HG02588 (cell line): ENCODE data around the gene IL24.
"Not testable (repeated sequence)": the region's sequence is repeated elsewhere in the genome, so short reads cannot be mapped to it uniquely, and the experiment has no call there.

Experiments used
- ATAC-seq: cut with Tn5 transposase; IDR thresholded peaks from one replicate; pipeline ENCODE4 v1.9.1; 2021; ENCODE audit warnings: mild to moderate bottlenecking, moderate library complexity; ENCODE audit not compliant: unreplicated experiment

The IL24 gene

DNA sequence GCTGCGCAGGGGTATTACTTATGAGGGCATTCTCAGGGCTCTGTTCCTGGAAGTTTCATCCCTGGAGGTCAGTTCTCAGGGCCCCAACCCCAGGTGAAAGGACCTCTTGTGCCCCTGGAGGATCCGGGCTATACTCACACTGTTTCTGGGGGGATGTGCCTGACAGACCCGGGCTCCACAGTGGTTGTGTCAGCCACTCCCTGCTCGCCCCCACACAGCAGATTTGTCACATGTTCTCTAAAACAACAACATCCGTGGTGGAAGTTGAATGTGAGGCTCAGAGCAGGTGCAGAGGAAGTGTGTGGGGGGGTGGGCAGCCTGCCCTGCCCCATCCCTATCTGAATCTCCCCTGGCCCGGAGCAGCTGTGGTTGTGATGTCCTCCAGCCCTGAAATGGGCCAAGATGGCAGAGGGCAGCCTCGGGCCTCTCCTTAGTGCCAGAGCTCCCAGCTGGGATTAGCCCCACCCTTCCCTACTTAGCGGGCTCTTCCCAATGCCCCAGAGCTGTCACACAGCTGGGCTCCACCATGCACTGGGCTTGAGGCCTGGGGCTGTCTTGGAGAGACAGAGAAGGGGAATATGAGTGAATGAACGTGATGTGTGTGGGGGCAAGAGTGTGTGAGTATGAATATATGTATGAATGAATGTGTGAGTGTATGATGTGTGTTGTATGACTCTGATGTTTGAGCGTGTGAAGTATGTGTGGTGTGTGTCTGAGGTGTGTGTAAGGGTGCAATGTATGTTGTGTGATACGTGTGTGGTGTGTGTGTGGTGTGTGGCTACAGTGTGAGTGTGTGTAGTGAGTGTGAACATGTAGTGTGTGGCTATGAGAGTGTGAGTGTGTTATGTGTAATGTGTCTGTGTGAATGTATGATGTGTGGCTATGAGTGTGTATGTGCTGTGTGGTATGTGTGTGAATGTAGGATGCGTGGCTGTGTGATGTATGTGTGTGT lies 26.0 kb downstream of the IL24 start:
- ATAC-seq, result peak; percentile 47

- not testable (repeated sequence) for ATAC-seq
Measured at GRCh38 chr1:206923961-206924557, 26.8 kb downstream of the IL24 start.

GRCh38 chr1:206924592-206925105 lies 27.4 kb downstream of the IL24 start:
- ATAC-seq, result peak; percentile 17

- ATAC-seq, result peak; percentile 41
Measured at GRCh38 chr1:206925106-206925736, 28.0 kb downstream of the IL24 start.

GRCh38 chr1:206926286-206926685 lies 29.0 kb downstream of the IL24 start:
- no peak for ATAC-seq

GRCh38 chr1:206929524-206929923 lies 32.3 kb downstream of the IL24 start:
- ATAC-seq, result no peak

- peak; percentile 79 for ATAC-seq
Measured at GRCh38 chr1:206930210-206930798, 33.1 kb downstream of the IL24 start.

GRCh38 chr1:206931709-206932108 lies 34.5 kb downstream of the IL24 start:
- ATAC-seq, result no peak

DNA sequence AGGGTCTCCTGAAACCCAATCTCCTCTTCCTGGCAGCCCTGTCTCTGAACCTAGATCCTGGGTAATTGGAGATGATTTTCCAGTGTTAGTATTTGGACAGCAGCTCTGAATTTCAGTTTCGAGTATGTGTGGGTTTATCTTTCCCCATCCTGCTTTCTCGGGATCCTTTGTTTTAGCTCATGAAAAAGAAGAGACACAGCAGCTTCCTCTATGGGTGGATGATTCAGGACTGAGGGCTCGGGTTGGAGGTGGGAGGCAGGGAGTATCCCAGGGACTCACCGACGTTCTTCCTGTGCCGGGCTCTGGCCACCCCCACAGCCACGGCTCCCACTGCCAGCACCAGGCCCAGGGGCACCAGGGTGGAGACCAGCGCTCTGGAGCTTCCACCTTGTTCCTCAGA lies 34.9 kb downstream of the IL24 start:
- no peak for ATAC-seq

GRCh38 chr1:206933333-206933945 lies 36.2 kb downstream of the IL24 start:
- no peak for ATAC-seq

GRCh38 chr1:206935491-206936067 lies 38.3 kb downstream of the IL24 start:
- no peak for ATAC-seq

- ATAC-seq, result no peak
Measured at GRCh38 chr1:206937425-206937824, 40.2 kb downstream of the IL24 start.

DNA sequence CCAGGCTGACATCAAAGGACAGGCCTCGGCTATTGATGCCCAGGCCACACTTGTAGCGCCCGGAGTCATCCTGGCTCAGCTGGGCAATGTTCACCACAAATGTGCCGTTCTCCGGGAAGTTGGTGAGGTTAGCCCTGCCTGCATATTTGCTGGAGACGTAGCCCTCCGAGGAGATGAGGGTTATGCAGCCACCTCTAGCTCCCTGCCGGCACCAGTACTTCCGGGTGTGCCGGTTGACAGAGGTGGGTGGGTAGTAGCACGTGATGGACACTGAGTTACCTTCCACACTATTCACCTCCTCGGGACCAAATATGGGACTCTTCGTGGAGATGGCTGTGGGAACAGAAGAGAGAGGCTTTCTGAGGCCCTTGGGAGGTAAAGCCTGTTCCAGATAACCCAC lies 41.9 kb downstream of the IL24 start:
- no peak for ATAC-seq

- ATAC-seq, result no peak
Measured at GRCh38 chr1:206939841-206940587, 42.8 kb downstream of the IL24 start.

- ATAC-seq, result no peak
Measured at GRCh38 chr1:206940588-206940936, 43.3 kb downstream of the IL24 start.

DNA sequence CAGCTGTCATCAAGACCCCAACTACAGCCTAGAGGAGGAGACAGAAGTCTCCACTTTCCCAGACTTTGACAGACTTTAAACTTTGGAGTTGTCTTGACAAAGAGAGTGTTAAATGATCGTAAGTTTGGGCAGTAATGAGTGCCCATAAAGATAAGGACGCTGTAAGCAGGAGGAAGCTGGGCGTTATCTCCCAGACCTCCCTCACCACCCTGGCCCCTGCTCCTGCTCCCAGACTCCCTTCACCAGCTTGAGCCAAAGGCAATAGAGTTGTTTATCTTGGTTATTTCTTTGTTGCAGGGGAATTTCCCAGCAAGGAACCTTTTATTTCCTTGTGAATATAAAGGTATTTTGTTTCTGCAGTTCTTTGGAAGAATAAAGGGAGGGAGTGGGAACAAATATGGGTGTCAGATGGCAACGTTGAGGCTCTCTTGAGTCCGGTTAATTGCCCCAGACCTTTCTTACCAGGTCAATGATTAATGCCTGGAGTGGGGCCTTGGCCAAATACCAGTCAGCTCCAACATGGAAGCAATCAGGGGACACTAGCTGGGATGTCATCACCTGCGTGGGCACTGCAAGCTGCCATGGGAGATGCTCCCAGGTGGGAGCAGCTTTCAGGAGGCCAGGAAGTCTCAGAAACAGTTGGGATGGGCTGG lies 44.6 kb downstream of the IL24 start:
- ATAC-seq, result no peak

- no peak for ATAC-seq
Measured at GRCh38 chr1:206944703-206945102, 47.5 kb downstream of the IL24 start.

- no peak for ATAC-seq
Measured at GRCh38 chr1:206945779-206946178, 48.5 kb downstream of the IL24 start.

DNA sequence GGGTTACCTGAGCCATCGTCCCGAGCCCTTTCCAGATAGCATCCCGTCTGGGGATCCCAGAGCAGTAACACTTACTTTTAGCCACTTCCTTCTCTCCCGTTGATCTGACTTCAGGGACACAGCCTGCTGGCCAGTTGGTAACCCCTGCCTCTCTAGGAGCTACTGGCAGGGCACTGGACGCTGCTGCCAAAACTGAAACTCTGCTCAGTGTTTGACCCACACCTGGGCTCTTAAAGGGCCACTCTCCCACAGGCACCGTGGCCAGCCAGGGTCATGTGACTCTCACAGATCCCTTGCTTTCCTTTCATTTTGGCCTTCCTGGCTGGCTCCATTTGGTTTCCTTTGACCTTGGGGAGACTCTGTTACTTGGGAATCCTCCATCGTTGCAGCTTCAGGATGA lies 49.0 kb downstream of the IL24 start, which contains the start of gene PIGR:
Gene PIGR, minus strand, starts transcription at position 206 of the 400 bp plus-strand sequence. CDS start 5,935 bp downstream, outside the sequence.
- no peak for ATAC-seq
